ENCODE data around the gene SH3RF2. TPM values are rescaled to one million over a fixed set of nuclear protein-coding genes. Genes with fewer than 3 reads are reported as not detected.

SH3RF2 gene
- total and polyA plus RNA-seq, 2 donors (not counting 1 experiment from before 2014, with no cell fraction given), result 0.03 TPM; not detected in 1

GRCh38 chr5:145948921-145949320 lies 12.5 kb downstream of the SH3RF2 start:
- H3K4me3 Mint-ChIP-seq, result no peak overlapping the region
- Histone ChIP-seq H3K9me3 (ENCODE audit: control extremely low read depth in 1 of 3, control insufficient read depth in 2 of 3, insufficient read depth in 1 of 3, low read length in 2 of 3) (no peaks in the 10 kb centered on the region), H4K20me1 (ENCODE audit: control insufficient read depth, insufficient read depth, low read length, poor library complexity, severe bottlenecking) (no peaks in the 10 kb centered on the region), H3K4me1 (ENCODE audit: control insufficient read depth in 2 of 2, insufficient read depth in 2 of 2, low read length in 2 of 2) (no peaks in the 10 kb centered on the region), H3K27me3 (replicated peaks in 1 of 4; ENCODE audit: control extremely low read depth in 1 of 4, control insufficient read depth in 3 of 4, insufficient read depth in 4 of 4, low read length in 3 of 4) (peaks cover 0 to 2% (median 0%) of the 10 kb centered on the region in 4 experiments), H2AFZ (ENCODE audit: insufficient read depth, low read depth, low read length, poor library complexity, severe bottlenecking) (no peak overlapping the region), H3K4me2 (replicated peaks; ENCODE audit: low read depth, low read length, poor library complexity, severe bottlenecking) (no peak overlapping the region), H3K79me2 (ENCODE audit: control insufficient read depth, insufficient read depth, low read length) (no peaks in the 10 kb centered on the region), H3K9ac (ENCODE audit: low read length) (no peak overlapping the region), H3K27ac (ENCODE audit: low read length in 2 of 2) (no peak overlapping the region), H3K4me3 (ENCODE audit: control extremely low read depth in 1 of 5, extremely low read depth in 1 of 5, insufficient read depth in 1 of 5, low read depth in 2 of 5, low read length in 4 of 5) (no peak overlapping the region), H3K36me3 (replicated peaks in 1 of 2; ENCODE audit: control extremely low read depth in 1 of 2, control insufficient read depth in 1 of 2, extremely low read depth in 1 of 2, insufficient read depth in 2 of 2, low read length in 1 of 2) (no peaks in the 10 kb centered on the region)
- TF ChIP-seq EZH2 (IDR thresholded peaks at IDR 0.05; ENCODE audit: borderline replicate concordance, insufficient read depth, low read depth, low read length, poor library complexity, severe bottlenecking) (no peak), CTCF (IDR thresholded peaks at IDR 0.05) (no peak)
- H3K4me1 Mint-ChIP-seq, result no peaks in the 10 kb centered on the region
- H3K27ac Mint-ChIP-seq, result no peak overlapping the region
- intact Hi-C loops (cut with micrococcal nuclease), result no loop called here
- ChIA-PET CTCF (no interaction called here), POLR2A (no interaction called here)
- 92% methylated on average over 6 of the region's 6 CpGs for WGBS (ENCODE audit: insufficient coverage)
- DNase-seq, result no peak
- peaks cover 15% of the 10 kb centered on the region for H3K27me3 Mint-ChIP-seq
- no peaks in the 10 kb centered on the region for H3K9me3 Mint-ChIP-seq (ENCODE audit: insufficient read depth)
- no peak for ATAC-seq (ENCODE audit: low read depth)

GRCh38 chr5:145949474-145949873 lies 13.1 kb downstream of the SH3RF2 start:
- no peak overlapping the region for H3K9ac ChIP-seq (ENCODE audit: low read length)
- H3K27ac ChIP-seq (ENCODE audit: low read length in 2 of 2), result no peak overlapping the region
- no peaks in the 10 kb centered on the region for H3K9me3 ChIP-seq (ENCODE audit: control extremely low read depth in 1 of 3, control insufficient read depth in 2 of 3, insufficient read depth in 1 of 3, low read length in 2 of 3)
- no peaks in the 10 kb centered on the region for H3K36me3 ChIP-seq (replicated peaks in 1 of 2; ENCODE audit: control extremely low read depth in 1 of 2, control insufficient read depth in 1 of 2, extremely low read depth in 1 of 2, insufficient read depth in 2 of 2, low read length in 1 of 2)
- TF ChIP-seq CTCF (IDR thresholded peaks at IDR 0.05) (no peak), EZH2 (IDR thresholded peaks at IDR 0.05; ENCODE audit: borderline replicate concordance, insufficient read depth, low read depth, low read length, poor library complexity, severe bottlenecking) (no peak)
- H4K20me1 ChIP-seq (ENCODE audit: control insufficient read depth, insufficient read depth, low read length, poor library complexity, severe bottlenecking), result no peaks in the 10 kb centered on the region
- ATAC-seq (ENCODE audit: low read depth) (no peak), DNase-seq (no peak)
- no peak overlapping the region for H3K4me3 Mint-ChIP-seq
- peaks cover 14% of the 10 kb centered on the region for H3K27me3 Mint-ChIP-seq
- no peak overlapping the region for H2AFZ ChIP-seq (ENCODE audit: insufficient read depth, low read depth, low read length, poor library complexity, severe bottlenecking)
- no peak overlapping the region for H3K4me2 ChIP-seq (replicated peaks; ENCODE audit: low read depth, low read length, poor library complexity, severe bottlenecking)
- ChIA-PET POLR2A (no interaction called here), CTCF (no interaction called here)
- H3K4me1 Mint-ChIP-seq, result no peaks in the 10 kb centered on the region
- H3K4me1 ChIP-seq (ENCODE audit: control insufficient read depth in 2 of 2, insufficient read depth in 2 of 2, low read length in 2 of 2), result no peaks in the 10 kb centered on the region
- no peaks in the 10 kb centered on the region for H3K9me3 Mint-ChIP-seq (ENCODE audit: insufficient read depth)
- no peak overlapping the region for H3K4me3 ChIP-seq (ENCODE audit: control extremely low read depth in 1 of 5, extremely low read depth in 1 of 5, insufficient read depth in 1 of 5, low read depth in 2 of 5, low read length in 4 of 5)
- intact Hi-C loops (cut with micrococcal nuclease), result no loop called here
- WGBS (ENCODE audit: insufficient coverage), result 80% methylated on average over 1 of the region's 2 CpGs
- H3K27ac Mint-ChIP-seq, result no peak overlapping the region
- H3K79me2 ChIP-seq (ENCODE audit: control insufficient read depth, insufficient read depth, low read length), result no peaks in the 10 kb centered on the region
- H3K27me3 ChIP-seq (replicated peaks in 1 of 4; ENCODE audit: control extremely low read depth in 1 of 4, control insufficient read depth in 3 of 4, insufficient read depth in 4 of 4, low read length in 3 of 4), result peaks cover 0 to under 1% (median 0%) of the 10 kb centered on the region in 4 experiments

Measured in B cell (primary cell).